Measurements from ENCODE around the gene LRRN1. TPM values are rescaled to one million over a fixed set of nuclear protein-coding genes. Genes with fewer than 3 reads are reported as not detected.
"Not testable (repeated sequence)": the region's sequence is repeated elsewhere in the genome, so short reads cannot be mapped to it uniquely, and the experiment has no call there.

The LRRN1 gene
- total RNA-seq, 1 donor from 2014 or later, result 0.53 TPM

DNA sequence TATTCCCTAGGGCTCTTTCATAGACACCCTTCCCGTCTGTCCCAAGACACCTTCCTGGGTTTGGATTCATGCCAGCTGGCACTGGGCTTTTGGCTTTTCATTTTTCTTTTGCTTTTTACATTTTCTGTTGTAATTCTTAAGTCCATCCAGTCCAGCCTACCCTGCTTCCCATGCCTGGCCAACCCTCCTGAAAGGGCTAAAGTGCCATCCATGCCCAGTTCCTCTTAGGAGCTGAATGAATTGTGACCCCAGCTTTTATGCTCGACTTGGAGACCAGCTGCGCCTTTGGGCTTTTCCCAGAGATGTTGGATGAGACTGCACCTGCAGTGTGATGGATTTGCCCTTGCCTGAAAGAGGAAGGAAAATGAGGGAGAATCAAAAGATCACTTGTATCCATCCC lies 25.8 kb downstream of the LRRN1 start:
- TF ChIP-seq CTCF (IDR thresholded peaks at IDR 0.05), result no peak
- Histone ChIP-seq H3K4me3 (no peak overlapping the region), H3K4me1 (no peaks in the 10 kb centered on the region), H3K9me3 (no peaks in the 10 kb centered on the region), H3K27ac (no peak overlapping the region), H3K36me3 (no peaks in the 10 kb centered on the region), H3K27me3 (no peaks in the 10 kb centered on the region)
- intact Hi-C loops (cut with DNase I), result no loop called here
- DNase-seq (ENCODE audit: low spot score in 2 of 2), result no peak

GRCh38 chr3:3826521-3826920 lies 27.3 kb downstream of the LRRN1 start:
- H3K4me1 ChIP-seq, result no peaks in the 10 kb centered on the region

DNA sequence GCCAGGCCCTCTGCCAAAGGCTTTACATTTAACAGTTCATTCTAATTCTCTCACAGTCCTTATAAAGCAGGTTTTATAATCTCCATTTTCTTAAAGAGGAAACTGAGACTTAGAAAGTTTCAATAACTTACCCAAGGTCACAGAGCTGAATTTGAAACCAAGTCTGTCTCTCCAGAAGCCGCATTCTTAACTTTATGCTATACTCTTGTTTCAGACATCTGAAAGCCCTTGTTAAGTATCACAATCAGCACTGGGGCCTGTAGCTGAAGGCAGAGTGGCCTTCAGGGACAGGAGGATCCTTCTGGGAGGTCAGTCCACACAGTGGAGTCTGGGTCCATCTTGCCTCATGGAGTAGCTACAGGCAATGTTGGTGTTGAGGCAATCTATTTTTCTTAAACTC lies 27.9 kb downstream of the LRRN1 start:
- TF ChIP-seq CTCF (IDR thresholded peaks at IDR 0.05), result no peak
- intact Hi-C loops (cut with DNase I), result no loop called here
- H3K27me3 ChIP-seq, result no peaks in the 10 kb centered on the region

More at GRCh38 chr3:3826521-3826920, 27.3 kb downstream of the LRRN1 start:
- no peaks in the 10 kb centered on the region for H3K27me3 ChIP-seq
- intact Hi-C loops (cut with DNase I), result no loop called here
- H3K27ac ChIP-seq, result no peak overlapping the region
- no peak for DNase-seq (ENCODE audit: low spot score in 2 of 2)
- no peak for TF ChIP-seq CTCF (IDR thresholded peaks at IDR 0.05)
- no peaks in the 10 kb centered on the region for H3K36me3 ChIP-seq
- no peak overlapping the region for H3K4me3 ChIP-seq
- H3K9me3 ChIP-seq, result no peaks in the 10 kb centered on the region

GRCh38 chr3:3828417-3828816 lies 29.2 kb downstream of the LRRN1 start:
- H3K4me1 ChIP-seq; H3K4me3 ChIP-seq; intact Hi-C loops (cut with DNase I); DNase-seq (ENCODE audit: low spot score in 2 of 2); H3K27ac ChIP-seq; H3K27me3 ChIP-seq; H3K36me3 ChIP-seq: not testable (repeated sequence)
- peaks cover 0 to 15% of the 10 kb centered on the region in 2 donors for H3K9me3 ChIP-seq

More for the DNA sequence above, 27.9 kb downstream of the LRRN1 start:
- no peak overlapping the region for H3K4me3 ChIP-seq
- H3K9me3 ChIP-seq, result peaks cover 0 to 2% of the 10 kb centered on the region in 2 donors
- no peaks in the 10 kb centered on the region for H3K36me3 ChIP-seq
- no peaks in the 10 kb centered on the region for H3K4me1 ChIP-seq
- no peak for DNase-seq (ENCODE audit: low spot score in 2 of 2)
- no peak overlapping the region for H3K27ac ChIP-seq

GRCh38 chr3:3836845-3837244 lies 37.6 kb downstream of the LRRN1 start:
- DNase-seq (ENCODE audit: low spot score in 2 of 2), result no peak
- no peaks in the 10 kb centered on the region for H3K27me3 ChIP-seq
- TF ChIP-seq CTCF (IDR thresholded peaks at IDR 0.05), result no peak
- H3K4me1 ChIP-seq, result no peaks in the 10 kb centered on the region
- H3K9me3 ChIP-seq, result peaks cover 4 to 34% of the 10 kb centered on the region in 2 donors
- no peak overlapping the region for H3K4me3 ChIP-seq
- intact Hi-C loops (cut with DNase I), result no loop called here
- no peak overlapping the region for H3K27ac ChIP-seq
- no peaks in the 10 kb centered on the region for H3K36me3 ChIP-seq

DNA sequence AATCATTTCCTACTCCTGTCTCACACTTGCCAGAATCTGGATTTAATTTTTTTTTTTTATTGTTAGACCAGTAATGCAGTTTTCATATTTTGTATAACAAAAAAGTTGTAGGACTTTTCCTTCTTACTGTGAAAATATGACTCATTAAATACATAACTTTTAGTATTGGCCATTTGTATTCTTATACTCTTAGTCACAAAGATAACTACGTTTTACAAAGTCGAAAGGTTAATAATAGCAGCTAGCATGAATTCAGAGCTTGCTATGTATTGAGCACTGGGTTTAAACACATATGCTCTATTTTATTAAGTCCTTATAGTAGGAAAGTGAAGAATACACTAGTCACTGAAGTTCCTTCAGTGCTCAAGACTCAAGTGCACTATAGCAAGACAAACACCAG lies 43.1 kb downstream of the LRRN1 start:
- no peak overlapping the region for H3K27ac ChIP-seq
- H3K27me3 ChIP-seq, result no peaks in the 10 kb centered on the region
- H3K36me3 ChIP-seq, result no peaks in the 10 kb centered on the region
- intact Hi-C loops (cut with DNase I), result no loop called here
- no peak for TF ChIP-seq CTCF (IDR thresholded peaks at IDR 0.05)
- H3K4me3 ChIP-seq, result no peak overlapping the region
- peaks cover 4 to 19% of the 10 kb centered on the region in 2 donors for H3K9me3 ChIP-seq
- no peaks in the 10 kb centered on the region for H3K4me1 ChIP-seq
- no peak for DNase-seq (ENCODE audit: low spot score in 2 of 2)

Measured in ascending aorta (tissue), 2 donors.